Ishikawa (cell line): ENCODE data around the gene PTPN13.

Source experiments
- CEBPB ChIP-seq: IDR thresholded peaks from 2 replicates; pipeline ENCODE4 v1.6.1; 2012
- CREB1 ChIP-seq: IDR thresholded peaks from 2 replicates; pipeline ENCODE4 v1.6.1; 2012; ENCODE audit warnings: low read depth
- EGR1 ChIP-seq: IDR thresholded peaks from 2 replicates; pipeline ENCODE4 v1.6.1; 2012
- EP300 ChIP-seq: IDR thresholded peaks from 2 replicates; pipeline ENCODE4 v1.6.1; 2012; ENCODE audit warnings: borderline replicate concordance
- FOXM1 ChIP-seq: IDR thresholded peaks from 2 replicates; pipeline ENCODE4 v1.6.1; 2012; ENCODE audit warnings: low read depth, borderline replicate concordance
- MAX ChIP-seq: IDR thresholded peaks from 2 replicates; pipeline ENCODE4 v1.6.1; 2012
- NFIC ChIP-seq: IDR thresholded peaks from 2 replicates; pipeline ENCODE4 v1.6.1; 2012
- RAD21 ChIP-seq: IDR thresholded peaks from 2 replicates; pipeline ENCODE4 v1.6.1; 2012; ENCODE audit warnings: low read depth
- TAF1 ChIP-seq: IDR thresholded peaks from 2 replicates; pipeline ENCODE4 v1.6.1; 2012; ENCODE audit warnings: low read depth, mild to moderate bottlenecking
- TCF12 ChIP-seq: IDR thresholded peaks from 2 replicates; pipeline ENCODE4 v1.6.1; 2012; ENCODE audit warnings: low read depth
- TEAD4 ChIP-seq: IDR thresholded peaks from 2 replicates; pipeline ENCODE4 v1.6.1; 2012
- USF1 ChIP-seq: IDR thresholded peaks from 2 replicates; pipeline ENCODE4 v1.6.1; 2012
- YY1 ChIP-seq: IDR thresholded peaks from 2 replicates; pipeline ENCODE4 v1.6.1; 2012; ENCODE audit warnings: low read depth
- ZBTB7A ChIP-seq: IDR thresholded peaks from 2 replicates; pipeline ENCODE4 v1.6.1; 2012; ENCODE audit warnings: low read depth
- TF ChIP-seq, protein P1 (sequence below): IDR thresholded peaks from 2 replicates; pipeline ENCODE4 v1.6.1; 2012; ENCODE audit warnings: low read depth, mild to moderate bottlenecking

The PTPN13 gene

GRCh38 chr4:86775061-86775460 is 180.9 kb downstream of the PTPN13 start:
- TF ChIP-seq USF1, result no peak
- no peak for TF ChIP-seq RAD21
- TF ChIP-seq FOXM1, result no peak
- no peak for TF ChIP-seq CREB1
- TF ChIP-seq EP300, result no peak
- TF ChIP-seq TCF12, result no peak
- TF ChIP-seq TEAD4, result no peak
- TF ChIP-seq TAF1, result no peak
- no peak for TF ChIP-seq ZBTB7A
- no peak for TF ChIP-seq YY1
- no peak for TF ChIP-seq EGR1
- TF ChIP-seq, protein P1, sequence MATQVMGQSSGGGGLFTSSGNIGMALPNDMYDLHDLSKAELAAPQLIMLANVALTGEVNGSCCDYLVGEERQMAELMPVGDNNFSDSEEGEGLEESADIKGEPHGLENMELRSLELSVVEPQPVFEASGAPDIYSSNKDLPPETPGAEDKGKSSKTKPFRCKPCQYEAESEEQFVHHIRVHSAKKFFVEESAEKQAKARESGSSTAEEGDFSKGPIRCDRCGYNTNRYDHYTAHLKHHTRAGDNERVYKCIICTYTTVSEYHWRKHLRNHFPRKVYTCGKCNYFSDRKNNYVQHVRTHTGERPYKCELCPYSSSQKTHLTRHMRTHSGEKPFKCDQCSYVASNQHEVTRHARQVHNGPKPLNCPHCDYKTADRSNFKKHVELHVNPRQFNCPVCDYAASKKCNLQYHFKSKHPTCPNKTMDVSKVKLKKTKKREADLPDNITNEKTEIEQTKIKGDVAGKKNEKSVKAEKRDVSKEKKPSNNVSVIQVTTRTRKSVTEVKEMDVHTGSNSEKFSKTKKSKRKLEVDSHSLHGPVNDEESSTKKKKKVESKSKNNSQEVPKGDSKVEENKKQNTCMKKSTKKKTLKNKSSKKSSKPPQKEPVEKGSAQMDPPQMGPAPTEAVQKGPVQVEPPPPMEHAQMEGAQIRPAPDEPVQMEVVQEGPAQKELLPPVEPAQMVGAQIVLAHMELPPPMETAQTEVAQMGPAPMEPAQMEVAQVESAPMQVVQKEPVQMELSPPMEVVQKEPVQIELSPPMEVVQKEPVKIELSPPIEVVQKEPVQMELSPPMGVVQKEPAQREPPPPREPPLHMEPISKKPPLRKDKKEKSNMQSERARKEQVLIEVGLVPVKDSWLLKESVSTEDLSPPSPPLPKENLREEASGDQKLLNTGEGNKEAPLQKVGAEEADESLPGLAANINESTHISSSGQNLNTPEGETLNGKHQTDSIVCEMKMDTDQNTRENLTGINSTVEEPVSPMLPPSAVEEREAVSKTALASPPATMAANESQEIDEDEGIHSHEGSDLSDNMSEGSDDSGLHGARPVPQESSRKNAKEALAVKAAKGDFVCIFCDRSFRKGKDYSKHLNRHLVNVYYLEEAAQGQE, result no peak
- TF ChIP-seq CEBPB, result no peak
- TF ChIP-seq MAX, result no peak
- no peak for TF ChIP-seq NFIC

GRCh38 chr4:86778175-86778574 is 184.1 kb downstream of the PTPN13 start:
- TF ChIP-seq FOXM1 (no peak), TAF1 (no peak), TCF12 (no peak), CEBPB (no peak)
- TF ChIP-seq, protein P1, result no peak

- no peak for TF ChIP-seq CEBPB
- no peak for TF ChIP-seq FOXM1
- TF ChIP-seq TAF1, result no peak
- no peak for TF ChIP-seq USF1
Observed at GRCh38 chr4:86788826-86789225, 194.7 kb downstream of the PTPN13 start.

- TF ChIP-seq MAX (no peak), FOXM1 (no peak)
- TF ChIP-seq, protein P1, result no peak
Observed at GRCh38 chr4:86791126-86791525, 197.0 kb downstream of the PTPN13 start.

DNA sequence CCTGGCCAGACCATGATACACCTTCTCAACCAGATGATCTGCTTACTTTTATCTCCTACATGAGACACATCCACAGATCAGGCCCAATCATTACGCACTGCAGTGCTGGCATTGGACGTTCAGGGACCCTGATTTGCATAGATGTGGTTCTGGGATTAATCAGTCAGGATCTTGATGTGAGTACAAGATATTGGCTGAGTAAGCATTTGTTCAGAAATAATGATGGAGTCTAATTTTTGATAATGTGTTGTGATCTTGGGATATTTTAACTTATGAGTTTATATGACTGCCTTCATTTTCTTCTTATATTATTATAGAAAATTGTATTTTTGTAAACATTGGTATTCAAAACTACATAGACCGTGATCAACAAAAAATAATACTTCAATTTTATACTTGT is 215.7 kb downstream of the PTPN13 start:
- TF ChIP-seq MAX (no peak), TCF12 (no peak), TAF1 (no peak), RAD21 (no peak), ZBTB7A (no peak), FOXM1 (no peak), EGR1 (no peak), EP300 (no peak), USF1 (no peak), TEAD4 (no peak), CEBPB (no peak), CREB1 (no peak), YY1 (no peak)
- TF ChIP-seq, protein P1, result no peak
